ENCODE data around the gene TMEM132A.

DNA sequence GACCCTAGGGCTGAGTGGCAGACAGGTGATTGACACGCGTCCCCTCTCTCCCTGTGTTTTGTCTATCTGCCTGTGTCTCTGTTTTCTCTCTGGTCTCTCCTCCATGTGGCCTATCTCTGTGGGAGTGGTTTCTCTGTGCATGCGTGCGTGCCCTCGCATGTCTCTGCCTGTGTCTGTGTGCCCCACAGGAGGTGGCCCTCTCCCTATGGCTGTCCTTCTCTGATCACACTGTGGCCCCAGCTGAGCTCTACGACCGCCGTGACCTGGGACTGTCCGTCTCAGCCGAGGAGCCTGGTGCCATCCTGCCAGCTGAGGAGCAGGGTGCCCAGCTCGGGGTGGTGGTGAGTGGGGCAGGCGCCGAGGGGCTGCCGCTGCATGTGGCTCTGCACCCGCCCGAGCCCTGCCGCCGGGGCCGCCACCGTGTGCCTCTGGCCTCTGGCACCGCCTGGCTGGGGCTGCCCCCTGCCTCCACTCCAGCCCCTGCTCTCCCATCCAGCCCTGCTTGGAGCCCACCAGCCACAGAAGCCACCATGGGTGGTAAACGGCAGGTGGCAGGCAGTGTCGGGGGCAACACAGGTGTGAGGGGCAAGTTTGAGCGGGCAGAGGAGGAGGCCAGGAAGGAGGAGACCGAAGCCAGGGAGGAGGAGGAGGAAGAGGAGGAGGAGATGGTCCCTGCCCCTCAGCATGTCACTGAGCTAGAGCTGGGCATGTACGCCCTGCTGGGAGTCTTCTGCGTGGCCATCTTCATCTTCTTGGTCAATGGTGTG, 11.6 kb downstream of the TMEM132A start:
- TF ChIP-seq, protein P1, sequence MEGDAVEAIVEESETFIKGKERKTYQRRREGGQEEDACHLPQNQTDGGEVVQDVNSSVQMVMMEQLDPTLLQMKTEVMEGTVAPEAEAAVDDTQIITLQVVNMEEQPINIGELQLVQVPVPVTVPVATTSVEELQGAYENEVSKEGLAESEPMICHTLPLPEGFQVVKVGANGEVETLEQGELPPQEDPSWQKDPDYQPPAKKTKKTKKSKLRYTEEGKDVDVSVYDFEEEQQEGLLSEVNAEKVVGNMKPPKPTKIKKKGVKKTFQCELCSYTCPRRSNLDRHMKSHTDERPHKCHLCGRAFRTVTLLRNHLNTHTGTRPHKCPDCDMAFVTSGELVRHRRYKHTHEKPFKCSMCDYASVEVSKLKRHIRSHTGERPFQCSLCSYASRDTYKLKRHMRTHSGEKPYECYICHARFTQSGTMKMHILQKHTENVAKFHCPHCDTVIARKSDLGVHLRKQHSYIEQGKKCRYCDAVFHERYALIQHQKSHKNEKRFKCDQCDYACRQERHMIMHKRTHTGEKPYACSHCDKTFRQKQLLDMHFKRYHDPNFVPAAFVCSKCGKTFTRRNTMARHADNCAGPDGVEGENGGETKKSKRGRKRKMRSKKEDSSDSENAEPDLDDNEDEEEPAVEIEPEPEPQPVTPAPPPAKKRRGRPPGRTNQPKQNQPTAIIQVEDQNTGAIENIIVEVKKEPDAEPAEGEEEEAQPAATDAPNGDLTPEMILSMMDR (IDR thresholded peaks at IDR 0.05): no peak
- TF ChIP-seq EZH2phosphoT487 (IDR thresholded peaks at IDR 0.05): no peak
